Limb (tissue), 2 donors: Measurements from ENCODE around the gene ABCC5.
"Not testable (repeated sequence)": the region's sequence is repeated elsewhere in the genome, so short reads cannot be mapped to it uniquely, and the experiment has no call there.

Experiments
- DNase-seq, 2 donors: peaks; one replicate each; pipeline ENCODE4 v3.0.0-alpha.2; 2016; ENCODE audit errors: extremely low spot score in 2 of 2

Gene ABCC5

DNA sequence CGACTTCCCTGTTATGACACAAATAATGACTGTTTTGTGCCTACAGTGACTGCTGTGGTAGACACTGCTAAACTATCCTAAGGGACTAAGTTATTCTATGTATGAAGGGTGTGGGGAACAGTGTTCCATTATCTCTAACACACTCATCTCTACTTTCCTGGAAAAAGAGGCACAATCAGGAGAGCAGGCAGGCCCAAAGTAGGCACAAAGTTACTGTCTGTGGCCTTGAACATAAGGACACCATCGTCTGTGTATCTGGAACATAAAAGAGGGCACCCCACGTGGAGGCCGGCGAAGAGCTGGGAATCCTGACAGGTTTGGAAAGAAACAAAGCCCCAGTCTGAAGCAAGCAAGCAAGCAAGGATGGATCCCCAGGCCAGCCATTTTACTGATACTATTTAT, 1.5 kb downstream of the ABCC5 start:
- DNase-seq = no peak

DNA sequence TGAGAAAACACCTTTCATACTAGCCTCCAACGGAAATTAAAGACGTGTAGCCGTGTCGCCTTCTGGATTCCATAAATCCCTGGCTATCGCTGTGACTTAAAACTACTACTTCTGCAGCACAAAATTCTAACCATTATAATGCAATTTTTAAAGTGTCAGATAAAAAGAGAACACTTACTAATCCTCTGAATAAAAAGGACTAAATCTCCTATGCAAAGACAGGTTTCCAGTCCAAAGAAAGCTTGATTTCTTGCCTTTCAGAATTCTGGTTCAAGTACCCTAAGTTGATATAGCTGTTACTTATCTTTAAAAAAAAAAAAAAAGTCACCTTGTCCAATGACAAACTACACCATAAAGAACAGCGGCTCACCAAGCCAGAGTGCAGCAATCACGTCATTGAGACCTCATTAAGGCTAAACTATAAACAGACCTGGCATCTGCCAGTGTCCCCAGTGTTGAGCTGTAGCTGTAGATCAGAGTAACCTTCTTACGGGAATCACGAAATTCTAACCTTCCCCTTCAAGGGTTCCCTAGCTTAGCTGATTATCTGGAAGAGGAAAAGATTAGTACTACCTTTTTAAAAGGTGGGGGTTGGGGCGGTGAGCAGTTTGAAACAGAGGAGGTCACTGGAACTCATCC, 2.2 kb downstream of the ABCC5 start:
- DNase-seq = no peak

DNA sequence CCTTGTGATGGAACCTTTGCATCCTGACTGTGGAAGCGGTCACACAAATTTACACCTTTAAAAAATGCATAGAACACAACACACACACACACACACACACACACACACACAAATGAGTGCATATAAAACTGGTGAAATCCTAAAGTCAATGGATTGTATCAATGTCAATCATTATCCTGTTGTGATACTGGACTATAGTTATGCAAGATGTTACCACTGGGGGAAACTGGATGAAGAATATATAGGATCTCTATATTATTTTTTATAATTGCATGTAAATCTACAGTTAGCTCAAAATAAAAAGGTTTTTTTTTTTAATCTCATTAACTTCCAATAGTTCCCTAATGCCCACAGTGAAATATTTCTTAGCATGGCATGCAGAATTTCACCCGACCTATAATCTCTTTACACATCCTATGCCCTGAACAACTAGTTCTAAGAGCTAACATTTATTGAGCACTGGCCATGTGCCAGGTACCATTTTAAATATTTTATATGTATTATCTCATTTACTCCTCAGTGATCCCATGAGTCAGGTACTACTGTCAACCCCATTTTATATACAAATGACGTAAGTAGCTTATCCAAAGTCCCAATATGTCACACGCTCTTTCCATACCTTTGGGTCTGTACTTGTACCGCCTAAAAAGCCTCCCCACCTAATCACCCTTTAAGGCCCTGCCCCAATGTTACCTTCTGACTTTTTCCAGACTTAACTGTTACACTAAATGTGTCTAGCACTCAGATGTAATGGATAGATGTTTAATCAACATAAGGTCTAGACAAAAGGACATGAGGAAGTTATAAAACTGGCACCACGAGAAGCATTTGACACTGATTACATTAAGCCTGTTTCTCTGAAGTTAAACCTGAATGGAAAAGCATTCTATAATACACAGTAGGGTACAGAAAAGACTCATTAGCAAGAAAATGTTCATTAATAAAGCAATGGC, 5.5 kb downstream of the ABCC5 start:
- no peak for DNase-seq

DNA sequence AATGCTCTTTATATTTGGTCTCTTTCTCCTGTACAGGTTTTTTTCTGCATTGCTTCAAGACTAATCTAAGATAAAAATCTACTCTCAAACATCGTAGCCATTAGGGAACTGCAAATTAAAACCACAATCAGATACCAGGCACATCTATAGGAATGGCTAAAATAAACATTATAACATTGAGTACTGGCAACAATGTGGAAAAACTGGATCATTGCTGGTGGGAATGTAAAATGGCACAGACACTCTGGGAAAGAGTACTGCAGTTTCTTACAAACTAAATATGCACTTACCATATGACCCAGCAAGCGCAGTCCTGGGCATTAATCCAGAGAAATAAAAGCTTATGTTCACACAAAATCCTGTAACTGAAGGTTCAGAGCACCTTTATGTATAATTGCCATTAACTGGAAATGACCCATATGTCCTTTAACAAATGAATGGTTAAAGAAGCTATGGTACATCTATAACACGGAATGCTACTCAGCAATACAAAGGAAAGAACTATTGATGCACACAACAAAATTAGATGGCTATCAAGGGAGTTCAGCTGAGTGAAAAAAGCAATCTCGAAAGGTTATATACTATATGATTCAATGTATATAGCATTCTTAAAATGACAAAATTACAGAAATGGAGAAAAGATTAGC, 6.3 kb downstream of the ABCC5 start:
- no peak for DNase-seq

DNA sequence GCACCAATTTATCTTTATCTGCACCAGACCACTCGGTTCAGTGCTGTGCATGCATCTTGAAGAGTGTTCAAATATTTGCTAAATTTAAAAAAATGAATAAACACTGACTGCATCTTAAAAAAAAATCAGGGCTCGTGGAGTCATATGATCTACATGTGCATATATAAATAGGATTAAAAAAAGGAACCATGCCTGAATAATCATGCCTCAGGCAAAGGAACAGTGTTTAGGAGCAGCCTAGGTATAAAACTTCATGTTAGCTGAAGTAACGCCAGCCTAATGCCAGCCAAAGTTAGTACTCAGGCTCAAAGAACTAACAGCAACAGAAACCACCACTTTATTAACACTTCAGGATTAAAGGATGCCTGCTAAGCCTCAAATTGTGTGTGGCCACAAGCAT, 9.5 kb downstream of the ABCC5 start:
- DNase-seq = no peak

DNA sequence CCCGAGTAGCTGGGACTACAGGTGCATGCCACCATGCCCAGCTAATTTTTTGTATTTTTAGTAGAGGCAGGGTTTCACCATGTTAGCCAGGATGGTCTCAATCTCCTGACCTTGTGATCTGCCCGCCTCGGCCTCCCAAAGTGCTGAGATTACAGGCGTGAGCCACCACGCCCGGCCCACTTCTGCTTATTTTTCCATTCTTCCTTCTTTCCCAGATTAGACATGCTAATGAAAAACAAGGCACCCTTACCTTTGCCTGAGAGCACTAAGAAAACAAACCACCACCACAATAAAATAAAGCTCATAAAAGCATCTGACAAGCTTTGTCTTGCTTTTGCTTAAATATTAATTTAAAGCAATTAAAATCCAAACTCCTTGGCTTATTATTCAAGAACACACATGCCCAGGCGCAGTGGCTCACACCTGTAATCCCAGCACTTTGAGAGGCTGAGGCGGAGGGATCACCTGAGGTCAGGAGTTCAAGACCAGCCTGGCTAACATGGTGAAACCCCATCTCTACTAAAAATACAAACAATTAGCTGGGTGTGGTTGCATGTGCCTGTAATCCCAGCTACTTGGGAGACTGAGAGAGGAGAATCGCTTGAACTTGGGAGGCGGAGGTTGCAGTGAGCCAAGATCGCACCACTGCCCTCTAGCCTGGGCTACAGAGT, 10.4 kb downstream of the ABCC5 start:
- DNase-seq = not testable (repeated sequence)

DNA sequence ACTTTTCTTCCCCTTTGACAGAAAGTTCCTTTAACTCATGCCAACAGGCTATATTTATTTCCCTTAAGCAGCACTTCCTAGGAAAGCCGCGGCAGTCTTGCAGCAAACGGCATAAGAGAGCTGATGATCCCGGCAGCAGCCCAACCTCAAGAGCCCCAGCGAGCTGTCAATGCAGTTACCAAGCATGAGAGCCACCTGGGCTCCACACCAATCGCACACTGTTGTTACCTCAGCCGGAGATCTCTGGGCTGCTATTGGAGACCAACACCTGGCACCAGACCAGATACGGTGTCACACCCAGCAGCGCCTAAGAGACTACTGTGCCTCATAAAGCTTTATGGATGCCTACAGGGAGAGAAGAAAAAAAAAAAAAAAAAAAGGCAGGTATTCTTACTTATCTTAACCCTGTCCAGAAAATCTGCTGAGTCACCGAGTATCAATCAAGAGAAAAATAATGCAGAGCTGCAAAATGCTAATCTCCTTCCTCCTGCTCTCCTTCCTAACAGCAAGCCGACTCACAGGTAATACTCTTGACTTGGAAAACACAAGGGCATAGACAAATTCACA, 11.7 kb downstream of the ABCC5 start:
- peak in 1 of 2 donors; percentile 40 for DNase-seq

DNA sequence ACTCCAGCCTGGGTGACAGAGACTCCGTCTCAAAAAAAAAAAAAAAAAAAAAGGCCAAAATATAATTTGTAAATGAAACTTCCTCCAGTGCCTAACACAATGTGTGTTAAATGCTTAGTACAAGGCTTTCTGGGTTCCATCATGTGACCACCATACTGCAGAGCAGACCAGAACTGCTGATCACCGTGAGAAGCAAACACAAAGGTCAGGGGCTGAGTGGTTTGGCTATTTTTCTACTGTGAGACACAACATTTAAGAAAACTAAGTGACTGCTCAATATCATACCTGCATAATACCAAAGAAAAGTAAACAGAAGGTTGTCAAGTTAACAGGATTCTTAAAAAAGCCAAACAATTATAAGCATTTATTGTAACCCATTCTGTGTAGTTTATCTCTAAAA, 13.2 kb downstream of the ABCC5 start:
- DNase-seq = no peak

DNA sequence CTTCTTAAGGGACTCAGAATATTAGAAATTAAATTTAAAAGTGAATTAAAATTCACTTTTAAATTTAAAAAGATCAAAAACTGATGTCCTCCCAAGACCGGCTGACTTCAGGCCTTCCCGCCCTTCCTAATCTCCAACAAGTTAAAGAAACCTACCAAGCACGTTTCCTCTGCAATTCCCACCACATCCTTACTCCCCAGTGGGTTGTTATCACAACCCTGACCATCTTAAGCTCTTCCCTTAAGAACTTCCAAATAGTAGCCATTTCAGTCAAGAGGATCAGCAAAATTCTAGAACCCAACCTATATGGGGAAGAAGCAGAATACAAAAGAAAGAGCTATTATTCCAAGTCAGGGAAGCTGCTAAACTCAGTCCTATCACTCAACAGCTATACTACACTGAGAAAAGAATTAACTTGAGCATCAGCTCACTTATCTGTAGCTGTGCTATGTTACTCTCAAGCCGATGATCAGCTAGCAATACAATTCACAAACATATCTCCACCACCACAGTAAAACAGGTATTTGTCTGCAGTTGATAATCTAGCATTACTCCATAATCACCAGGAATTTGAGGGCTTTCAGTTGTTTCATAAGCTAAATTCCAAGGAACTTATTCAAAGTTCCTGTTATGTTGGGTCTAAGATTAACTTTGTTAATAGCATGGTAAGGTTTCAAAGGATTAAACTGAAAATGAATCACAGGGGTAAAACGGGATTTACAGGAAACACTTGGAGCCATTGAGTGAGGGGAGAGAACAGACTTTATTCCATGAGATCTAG, 14.3 kb downstream of the ABCC5 start:
- DNase-seq = no peak

DNA sequence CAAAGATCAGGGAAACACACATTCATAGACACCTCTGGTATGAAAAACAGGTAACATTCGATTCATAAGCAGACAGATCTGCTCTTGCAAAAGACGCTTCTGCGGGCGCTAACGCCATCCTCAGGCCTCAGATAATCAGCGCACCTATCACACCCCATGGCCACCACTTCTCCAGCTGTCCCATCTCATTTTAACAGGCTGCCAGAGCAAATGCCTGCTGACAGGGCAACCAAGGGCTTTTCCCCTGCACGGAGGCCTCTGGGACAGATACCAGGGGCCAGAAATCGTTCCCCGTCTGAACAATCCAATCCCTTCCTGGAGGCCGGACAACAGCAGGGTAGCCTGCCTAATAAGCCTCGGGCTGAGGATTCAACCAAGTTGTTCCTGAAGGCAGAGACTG, 15.2 kb downstream of the ABCC5 start:
- DNase-seq = no peak

DNA sequence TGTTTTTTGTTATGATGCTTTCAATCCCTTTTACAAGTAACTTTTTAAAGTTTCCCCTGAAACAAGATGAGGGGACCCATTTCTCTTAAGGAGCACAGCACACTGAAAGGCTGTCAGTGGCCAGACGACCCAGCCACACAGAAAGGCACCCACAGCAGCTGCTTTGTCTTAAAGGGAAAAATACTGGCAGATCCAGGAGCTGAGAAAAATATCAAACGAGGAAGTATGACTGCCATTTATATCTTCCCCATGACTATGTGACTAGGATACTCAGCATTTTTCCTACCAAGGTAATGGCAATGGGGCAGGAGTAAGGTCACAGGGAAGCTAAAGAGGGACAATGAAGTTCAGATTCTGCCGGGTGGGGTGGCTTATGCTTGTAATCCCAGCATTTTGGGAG, 15.9 kb downstream of the ABCC5 start:
- DNase-seq = no peak

DNA sequence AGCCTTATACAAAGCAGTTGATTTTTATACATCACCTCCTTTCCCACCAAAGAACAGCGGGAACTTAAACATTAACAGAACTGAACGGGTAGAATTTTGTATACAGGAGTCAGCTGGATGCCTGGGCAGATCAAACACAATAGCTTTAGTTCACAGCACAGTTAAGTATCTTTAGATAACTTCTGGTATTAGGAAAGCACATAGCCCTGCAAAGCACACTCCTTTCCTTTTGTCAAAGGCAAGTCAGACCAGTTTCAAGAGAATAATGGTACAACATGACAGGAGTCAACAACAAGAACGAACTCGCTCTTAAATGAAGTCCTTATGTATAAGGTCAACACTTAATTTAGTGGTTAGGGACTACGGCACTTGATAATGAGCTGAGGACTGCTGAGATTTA, 26.3 kb downstream of the ABCC5 start:
- DNase-seq = no peak

DNA sequence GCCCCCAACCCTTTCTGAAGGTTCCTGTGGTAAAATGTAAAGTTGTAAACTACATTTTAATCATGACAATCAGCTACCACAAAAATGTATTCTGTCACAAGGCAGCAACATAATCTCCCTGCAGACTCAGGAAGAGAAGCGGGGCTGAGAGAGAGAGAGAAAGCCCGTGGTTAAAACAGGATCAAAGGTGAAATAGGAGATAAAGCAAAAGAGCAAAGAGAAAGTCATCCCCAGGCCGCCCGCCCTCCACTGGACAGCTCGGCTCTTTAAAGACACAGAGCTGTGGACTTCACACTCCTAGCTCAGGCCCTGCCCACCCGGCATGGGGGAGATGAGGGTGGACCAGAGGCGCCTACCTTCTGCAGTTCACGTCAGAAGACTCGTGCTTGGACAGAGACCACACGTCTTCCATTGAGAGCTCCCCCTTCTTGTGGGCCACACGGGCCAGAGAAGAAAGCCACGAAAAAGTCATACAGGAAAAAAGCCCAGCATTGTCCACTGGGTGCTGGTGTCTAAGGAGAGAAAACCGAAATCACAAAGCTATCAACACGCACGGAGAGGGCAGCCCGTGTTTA, 29.4 kb downstream of the ABCC5 start:
- no peak for DNase-seq

DNA sequence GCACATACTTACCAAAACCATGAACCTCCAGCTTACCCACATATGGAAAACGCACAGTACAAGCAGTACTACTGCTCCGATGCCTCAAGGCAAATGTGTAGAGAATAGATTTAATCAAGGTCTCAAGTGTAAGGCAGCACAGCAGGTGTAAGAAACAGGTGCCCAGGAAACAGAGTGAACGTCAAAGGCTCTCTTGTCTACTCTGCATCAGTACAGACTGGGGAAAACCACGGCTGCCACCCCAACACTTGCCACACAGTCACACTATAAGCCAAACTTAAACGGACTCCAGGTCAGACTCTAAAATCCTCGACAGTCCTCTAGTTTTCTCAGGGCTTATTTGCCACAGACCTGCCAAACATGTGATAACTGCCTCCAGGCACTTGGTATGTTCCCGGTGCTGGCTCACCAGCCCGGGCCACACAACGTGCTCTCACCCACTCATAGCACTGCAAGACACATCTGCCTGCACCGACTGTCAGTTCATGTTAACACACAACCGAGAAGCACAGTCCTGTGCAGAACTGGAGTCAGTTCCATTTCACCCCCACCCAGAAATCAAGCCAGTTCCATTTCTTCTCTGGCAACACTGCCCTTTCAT, 30.6 kb downstream of the ABCC5 start:
- DNase-seq = no peak

DNA sequence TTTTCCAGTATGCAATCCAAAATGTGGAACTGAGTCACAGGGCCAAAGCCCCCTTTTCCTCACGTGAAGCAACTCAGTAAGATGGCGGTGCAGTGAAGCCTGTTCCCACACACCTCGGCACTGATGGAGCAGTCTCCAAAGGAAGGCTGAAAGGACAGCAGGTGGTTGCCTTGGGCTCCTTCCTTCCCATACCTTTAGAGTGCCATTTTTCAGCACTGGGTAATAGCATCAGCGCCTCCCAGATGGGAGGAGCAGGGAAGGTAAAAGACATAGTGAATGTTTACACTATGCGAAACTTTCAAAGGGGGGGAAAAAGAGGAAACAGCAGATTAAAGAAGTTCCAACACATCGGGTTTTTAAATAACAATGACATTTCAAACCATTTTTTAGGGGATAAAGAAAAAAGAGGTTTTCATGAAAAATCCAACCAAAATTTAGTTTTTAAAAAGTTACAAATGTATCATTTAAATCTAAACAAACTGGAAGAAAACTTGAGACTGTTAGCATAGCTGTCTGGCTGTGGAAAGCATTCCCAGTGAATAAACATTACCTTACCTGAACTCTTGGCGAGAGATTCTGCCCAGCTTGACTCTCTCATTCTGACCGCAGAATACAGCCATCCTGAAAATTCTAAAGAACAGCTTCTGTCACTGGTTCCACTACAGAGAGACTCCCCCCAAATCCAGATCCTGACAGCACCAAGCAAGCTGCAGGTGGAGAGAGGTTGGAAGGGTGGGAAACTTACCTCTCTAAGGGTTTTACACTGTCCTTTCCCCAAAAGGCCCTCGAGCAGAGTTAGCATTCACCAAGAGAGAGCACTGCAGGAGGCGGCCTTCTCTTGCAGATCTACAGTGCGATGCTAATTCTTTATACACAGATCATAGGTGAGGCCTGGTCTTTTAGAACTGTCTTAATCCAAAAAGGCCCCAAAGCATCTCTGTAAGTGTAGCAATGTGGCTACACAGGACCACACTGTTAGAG, 32.6 kb downstream of the ABCC5 start:
- DNase-seq = no peak

DNA sequence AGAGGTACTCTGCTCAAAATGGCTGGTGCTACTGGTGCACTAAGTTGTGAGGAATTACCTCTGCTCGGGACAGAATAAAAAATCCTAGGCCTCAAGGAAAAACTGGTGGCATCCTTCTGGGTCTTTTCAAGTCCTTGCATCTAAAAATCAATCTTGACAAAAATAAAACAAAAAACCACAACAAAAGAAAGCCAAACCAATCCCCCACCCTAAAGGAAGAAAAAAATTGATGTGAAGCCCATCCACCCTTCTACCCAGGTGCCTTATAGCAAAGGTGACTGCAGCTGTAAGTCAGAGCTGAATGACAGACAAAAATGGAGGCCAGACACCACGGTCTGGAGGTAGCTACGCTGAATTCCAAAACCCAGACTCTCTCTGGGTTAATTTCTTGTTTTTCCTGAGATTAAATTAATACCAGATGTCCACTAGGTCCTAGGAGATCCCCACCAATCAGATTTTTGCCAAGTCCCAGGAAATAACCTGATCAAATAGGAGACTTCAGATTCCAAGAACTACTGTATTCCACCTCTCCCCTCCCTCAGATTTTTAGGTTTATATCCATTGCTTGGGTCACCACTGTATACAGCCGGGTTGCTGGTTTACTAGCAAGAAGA, 33.5 kb downstream of the ABCC5 start:
- no peak for DNase-seq

DNA sequence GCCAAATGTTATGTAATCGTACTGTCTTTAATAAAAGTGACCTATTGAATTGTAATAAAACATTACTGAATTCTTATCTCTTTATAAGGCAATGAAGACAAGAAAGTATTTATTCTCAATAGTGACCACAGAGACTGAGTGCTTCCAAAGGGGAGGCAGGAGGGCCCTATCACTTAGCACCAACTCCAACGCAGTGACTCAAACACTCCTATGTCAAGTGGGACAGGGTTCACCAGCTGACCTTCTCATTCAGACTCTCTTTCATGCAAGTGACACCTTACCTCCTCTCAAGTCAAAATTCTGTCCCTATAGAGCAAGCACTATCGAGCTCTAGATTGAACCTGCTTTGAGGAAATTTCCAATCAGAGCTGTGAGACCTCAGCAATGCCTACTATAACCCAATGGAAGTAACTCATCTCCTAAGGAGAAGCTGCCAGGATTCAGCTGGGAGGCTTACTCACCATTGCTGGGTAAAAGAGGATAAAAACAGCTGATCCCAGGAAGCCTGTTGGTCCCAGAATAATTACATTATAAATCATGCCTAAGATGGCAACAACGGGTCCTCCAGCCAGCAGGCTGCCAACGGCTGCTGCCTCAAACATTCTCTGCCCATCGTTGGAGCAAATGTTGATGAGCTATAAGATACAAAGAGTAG, 35.6 kb downstream of the ABCC5 start:
- no peak for DNase-seq

DNA sequence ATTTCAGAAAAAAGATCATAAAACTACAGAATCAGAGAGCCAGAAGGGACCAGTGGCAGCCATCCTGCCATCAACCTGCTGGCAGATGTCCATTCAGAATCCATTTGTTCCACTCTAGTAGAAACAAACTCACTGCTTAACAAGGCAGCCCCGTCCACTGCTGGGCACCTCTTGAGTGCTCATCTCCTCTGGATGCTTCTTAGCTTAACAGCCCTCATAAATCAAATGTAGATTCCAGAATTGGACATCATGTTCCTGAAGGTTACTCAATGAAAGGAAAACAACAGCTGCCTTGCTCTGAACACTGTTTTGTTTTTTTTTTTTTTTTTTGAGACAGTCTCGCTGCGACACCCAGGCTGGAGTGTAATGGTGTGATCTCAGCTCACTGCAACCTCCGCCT, 37.3 kb downstream of the ABCC5 start:
- DNase-seq = no peak
